Mammary epithelial cell (primary cell): ENCODE data around the gene RASA2.

Source experiments
- CTCF ChIP-seq, 2 donors: IDR thresholded peaks in 1 of 2; conservative IDR thresholded peaks in 1 of 2; 2 replicates each; pipeline ENCODE4 v1.5.1; 2011 to 2012; ENCODE audit warnings: inconsistent platforms in 2 of 2, low read length in 2 of 2, mild to moderate bottlenecking in 2 of 2, control low read depth in 1 of 2, low read depth in 1 of 2; ENCODE audit not compliant: insufficient read depth in 1 of 2; ENCODE audit errors: extremely low read depth in 1 of 2
- EZH2 ChIP-seq: IDR thresholded peaks from 2 replicates; pipeline ENCODE4 v1.6.1; 2012; ENCODE audit warnings: low read length, inconsistent platforms, borderline replicate concordance

GRCh38 chr3:141578202-141578973 lies 91.6 kb downstream of the RASA2 start:
- TF ChIP-seq CTCF (conservative IDR thresholded peaks at IDR 0.05 in 1 of 2, IDR thresholded peaks at IDR 0.05 in 1 of 2; ENCODE audit: extremely low read depth in 1 of 2, insufficient read depth in 1 of 2, low read depth in 1 of 2, low read length in 2 of 2) = no peak
- TF ChIP-seq EZH2 = no peak
